Gastrocnemius medialis (tissue), 4 donors: ENCODE measurements around the gene LRRC26. TPM values are rescaled to one million over a fixed set of nuclear protein-coding genes. Genes with fewer than 3 reads are reported as not detected.

ENCODE experiments used
- ATAC-seq, 2 donors: fragments of 150-250 bp; one replicate each; pipeline ENCODE4 v1.9.1; 2016
- DNase-seq, 2 donors: peaks; one replicate each; pipeline ENCODE4 v3.0.0-alpha.2; 2019
- H3K27ac ChIP-seq, 4 donors: fragments of 200-600 bp; sonication (generic); 1 replicate in 1 of 4; 2 replicates in 3 of 4; pipeline ENCODE4 v1.5.1; 2016 to 2018; ENCODE audit warnings: mild to moderate bottlenecking in 2 of 4, moderate library complexity in 1 of 4
- H3K27me3 ChIP-seq, 3 donors: fragments of 200-600 bp; sonication (generic) in 2 of 3; 1 replicate in 1 of 3; 2 replicates in 2 of 3; pipeline versions ENCODE4 v1.5.1 to v1.6.0; 2016 to 2019; ENCODE audit warnings: mild to moderate bottlenecking in 1 of 3, moderate library complexity in 1 of 3
- H3K36me3 ChIP-seq, 2 donors: fragments of 200-600 bp; sonication (generic) in 1 of 2; one replicate each; pipeline ENCODE4 v1.5.1; 2017 to 2018
- H3K4me1 ChIP-seq, 2 donors: fragments of 200-600 bp; sonication (generic) in 1 of 2; one replicate each; pipeline ENCODE4 v1.5.1; 2016 to 2017; ENCODE audit warnings: mild to moderate bottlenecking in 2 of 2
- H3K4me3 ChIP-seq, 4 donors: fragments of 200-600 bp; sonication (generic) in 3 of 4; 1 replicate in 1 of 4; 2 replicates in 3 of 4; pipeline ENCODE4 v1.5.1; 2016 to 2019; ENCODE audit warnings: mild to moderate bottlenecking in 2 of 4
- H3K9me3 ChIP-seq, 3 donors: fragments of 200-600 bp; sonication (generic) in 2 of 3; 1 replicate in 1 of 3; 2 replicates in 2 of 3; pipeline ENCODE4 v1.5.1; 2016 to 2019
- CTCF ChIP-seq, 5 experiments: fragments of 450-650 bp in 3 of 5; fragments of 200-600 bp in 2 of 5; sonication (generic) in 2 of 5; IDR thresholded peaks in 4 of 5; conservative IDR thresholded peaks in 1 of 5; 1 replicate in 4 of 5; 2 replicates in 1 of 5; pipeline ENCODE4 v1.5.1; 2016 to 2019; ENCODE audit warnings: antibody characterized with exemption in 5 of 5, mild to moderate bottlenecking in 3 of 5, moderate library complexity in 3 of 5
- POLR2A ChIP-seq, 2 donors: fragments of 450-650 bp; IDR thresholded peaks; one replicate each; pipeline ENCODE4 v1.6.1; 2017; ENCODE audit warnings: antibody characterized with exemption in 2 of 2, mild to moderate bottlenecking in 2 of 2, moderate library complexity in 2 of 2
- in situ Hi-C, 4 donors: fragments of 200-750 bp; cut with MboI; loops; one replicate each; pipeline versions ENCODE4 v1.15.0 to v1.8.0; 2017; ENCODE audit warnings: low sequenced_read_pairs in 4 of 4
- intact Hi-C: fragments of 100-400 bp; cut with DNase I; formaldehyde crosslinking; loops from one replicate; pipeline ENCODE4 v1.15.1; 2023; ENCODE audit warnings: low total_unique reads
- total RNA-seq, 4 donors: library from RNA; depleted of rRNA; stranded (reverse); fragments of >200 nt; gene quantifications; one replicate each; pipeline versions ENCODE4 v1.1.0 to v1.2.3, GENCODE V29; 2016

The LRRC26 gene
- total RNA-seq, 4 donors from 2014 or later: not detected

- H3K27ac ChIP-seq: no peak overlapping the region
- DNase-seq (no peak), ATAC-seq (no peak)
- intact Hi-C loops (no loop called here), in situ Hi-C loops (no loop called here)
- TF ChIP-seq CTCF (IDR thresholded peaks at IDR 0.05 in 4 of 5, conservative IDR thresholded peaks at IDR 0.05 in 1 of 5) (no peak), POLR2A (IDR thresholded peaks at IDR 0.05) (no peak)
- H3K9me3 ChIP-seq: no peaks in the 10 kb centered on the region
- peaks cover 3 to 61% of the 10 kb centered on the region in 2 donors for H3K36me3 ChIP-seq
- H3K4me3 ChIP-seq: no peak overlapping the region
- H3K4me1 ChIP-seq: no peaks in the 10 kb centered on the region
- H3K27me3 ChIP-seq: no peaks in the 10 kb centered on the region
Observed at GRCh38 chr9:137178939-137179630, 9.2 kb upstream of the LRRC26 start.

- TF ChIP-seq POLR2A (IDR thresholded peaks at IDR 0.05) (no peak), CTCF (IDR thresholded peaks at IDR 0.05 in 4 of 5, conservative IDR thresholded peaks at IDR 0.05 in 1 of 5) (no peak)
- DNase-seq (no peak), ATAC-seq (no peak)
- Histone ChIP-seq H3K36me3 (peaks cover 3 to 53% of the 10 kb centered on the region in 2 donors), H3K9me3 (no peaks in the 10 kb centered on the region), H3K4me3 (no peak overlapping the region), H3K27ac (no peak overlapping the region), H3K27me3 (no peaks in the 10 kb centered on the region), H3K4me1 (no peaks in the 10 kb centered on the region)
- in situ Hi-C loops: no loop called here
- intact Hi-C loops: no loop called here
Observed at GRCh38 chr9:137178201-137178938, 8.5 kb upstream of the LRRC26 start.

GRCh38 chr9:137176302-137177182 lies 6.7 kb upstream of the LRRC26 start:
- Histone ChIP-seq H3K36me3 (peaks cover 0 to 35% of the 10 kb centered on the region in 2 donors), H3K4me1 (no peaks in the 10 kb centered on the region), H3K4me3 (no peak overlapping the region), H3K27me3 (peaks cover 0 to 4% (median 0%) of the 10 kb centered on the region in 3 donors), H3K9me3 (no peaks in the 10 kb centered on the region), H3K27ac (no peak overlapping the region)
- no peak for DNase-seq
- in situ Hi-C loops: no loop called here
- ATAC-seq: peak in 1 of 2 donors; percentile 65
- no peak for TF ChIP-seq POLR2A (IDR thresholded peaks at IDR 0.05)
- peak in 3 of 5 experiments; percentile 11 to 43 (median 21) for TF ChIP-seq CTCF (IDR thresholded peaks at IDR 0.05 in 4 of 5, conservative IDR thresholded peaks at IDR 0.05 in 1 of 5)
- intact Hi-C loops: no loop called here

GRCh38 chr9:137175345-137175961 lies 5.6 kb upstream of the LRRC26 start:
- DNase-seq: no peak
- no peaks in the 10 kb centered on the region for H3K9me3 ChIP-seq
- in situ Hi-C loops (no loop called here), intact Hi-C loops (no loop called here)
- TF ChIP-seq CTCF (IDR thresholded peaks at IDR 0.05 in 4 of 5, conservative IDR thresholded peaks at IDR 0.05 in 1 of 5) (no peak), POLR2A (IDR thresholded peaks at IDR 0.05) (no peak)
- peaks cover 0 to 24% of the 10 kb centered on the region in 2 donors for H3K36me3 ChIP-seq
- ATAC-seq: no peak
- H3K4me3 ChIP-seq: no peak overlapping the region
- no peaks in the 10 kb centered on the region for H3K4me1 ChIP-seq
- no peak overlapping the region for H3K27ac ChIP-seq
- peaks cover 0 to 10% (median 10%) of the 10 kb centered on the region in 3 donors for H3K27me3 ChIP-seq
